Esophagus muscularis mucosa (tissue), 4 donors: ENCODE measurements around the gene SCTR. TPM values are rescaled to one million over a fixed set of nuclear protein-coding genes. Genes with fewer than 3 reads are reported as not detected.

ENCODE experiments used
- DNase-seq: peaks from one replicate; pipeline ENCODE4 v3.0.0-alpha.2; 2017; ENCODE audit errors: extremely low spot score
- H3K27ac ChIP-seq, 4 donors: fragments of 200-600 bp; sonication (generic); replicated peaks in 1 of 4; 1 replicate in 3 of 4; 2 replicates in 1 of 4; pipeline ENCODE4 v1.5.1; 2016 to 2019; ENCODE audit warnings: mild to moderate bottlenecking in 1 of 4
- H3K27me3 ChIP-seq, 4 donors: fragments of 200-600 bp; sonication (generic); one replicate each; pipeline versions ENCODE4 v1.5.1 to v1.6.0; 2016 to 2019
- H3K36me3 ChIP-seq, 4 donors: fragments of 200-600 bp; sonication (generic); one replicate each; pipeline ENCODE4 v1.5.1; 2016 to 2019
- H3K4me1 ChIP-seq, 4 donors: fragments of 200-600 bp; sonication (generic); one replicate each; pipeline ENCODE4 v1.5.1; 2016 to 2019
- H3K4me3 ChIP-seq, 4 donors: fragments of 200-600 bp; sonication (generic); 1 replicate in 2 of 4; 2 replicates in 2 of 4; pipeline ENCODE4 v1.5.1; 2016 to 2019; ENCODE audit warnings: mild to moderate bottlenecking in 4 of 4, moderate library complexity in 1 of 4
- H3K9me3 ChIP-seq, 4 donors: fragments of 200-600 bp; sonication (generic); 1 replicate in 3 of 4; 2 replicates in 1 of 4; pipeline ENCODE4 v1.5.1; 2016 to 2019
- EP300 ChIP-seq: sonication (generic); formaldehyde crosslinking; IDR thresholded peaks from one replicate; pipeline ENCODE4 v1.6.1; 2017; ENCODE audit warnings: antibody characterized with exemption
- POLR2A ChIP-seq: fragments of 450-650 bp; IDR thresholded peaks from one replicate; pipeline ENCODE4 v1.6.1; 2017; ENCODE audit warnings: antibody characterized with exemption, moderate library complexity, mild to moderate bottlenecking, low read depth
- POLR2AphosphoS5 ChIP-seq, 2 donors: sonication (generic); formaldehyde crosslinking; IDR thresholded peaks; one replicate each; pipeline ENCODE4 v1.6.1; 2017; ENCODE audit warnings: antibody characterized with exemption in 2 of 2
- WGBS: methylation state at CpG from one replicate; pipeline ENCODE4 v1.1.5; 2018; 5-methylcytosine and 5-hydroxymethylcytosine counted together
- intact Hi-C: fragments of 100-400 bp; cut with DNase I; formaldehyde crosslinking; loops from one replicate; pipeline ENCODE4 v1.15.1; 2023
- total RNA-seq, 4 donors: library from RNA; depleted of rRNA; stranded (reverse); fragments of >200 nt; gene quantifications; one replicate each; pipeline versions ENCODE4 v1.1.0 to v1.2.1, GENCODE V29; 2016
- TF ChIP-seq, protein P1 (sequence below), 3 experiments: fragments of 200-600 bp in 2 of 3; fragments of 450-650 bp in 1 of 3; sonication (generic) in 2 of 3; IDR thresholded peaks; one replicate each; pipeline ENCODE4 v1.5.1; 2017 to 2019; ENCODE audit warnings: antibody characterized with exemption in 3 of 3, mild to moderate bottlenecking in 2 of 3, moderate library complexity in 1 of 3

The SCTR gene
- total RNA-seq, 4 donors from 2014 or later: not detected

DNA sequence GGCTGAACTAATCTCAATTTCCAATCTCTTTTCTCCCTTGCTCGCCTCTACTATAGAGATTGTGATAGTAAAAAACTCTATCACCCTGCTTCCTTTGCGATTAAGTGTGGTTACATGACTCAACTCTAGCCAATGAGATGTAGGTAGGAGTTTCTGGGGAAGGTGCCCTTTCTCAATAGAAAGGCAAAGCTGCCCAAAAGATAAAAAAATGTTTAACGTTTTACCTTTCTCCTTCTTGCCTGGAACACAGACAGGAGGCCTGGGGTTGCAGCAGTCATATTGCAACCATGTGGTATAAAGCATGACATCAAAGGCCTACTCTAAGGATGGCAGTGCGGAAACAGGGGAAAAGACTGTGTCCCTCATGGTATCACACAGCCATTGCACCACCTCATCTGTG lies 61.1 kb downstream of the SCTR start:
- no peaks in the 10 kb centered on the region for H3K36me3 ChIP-seq
- 78% methylated on average over 4 of the region's 4 CpGs for WGBS
- no peak for DNase-seq
- H3K27me3 ChIP-seq: no peaks in the 10 kb centered on the region
- no peak overlapping the region for H3K4me3 ChIP-seq
- intact Hi-C loops: no loop called here
- H3K4me1 ChIP-seq: peaks cover 0 to 3% (median 1%) of the 10 kb centered on the region in 4 donors
- H3K9me3 ChIP-seq: no peaks in the 10 kb centered on the region
- H3K27ac ChIP-seq: no peak overlapping the region
- TF ChIP-seq EP300: no peak
- TF ChIP-seq, protein P1, sequence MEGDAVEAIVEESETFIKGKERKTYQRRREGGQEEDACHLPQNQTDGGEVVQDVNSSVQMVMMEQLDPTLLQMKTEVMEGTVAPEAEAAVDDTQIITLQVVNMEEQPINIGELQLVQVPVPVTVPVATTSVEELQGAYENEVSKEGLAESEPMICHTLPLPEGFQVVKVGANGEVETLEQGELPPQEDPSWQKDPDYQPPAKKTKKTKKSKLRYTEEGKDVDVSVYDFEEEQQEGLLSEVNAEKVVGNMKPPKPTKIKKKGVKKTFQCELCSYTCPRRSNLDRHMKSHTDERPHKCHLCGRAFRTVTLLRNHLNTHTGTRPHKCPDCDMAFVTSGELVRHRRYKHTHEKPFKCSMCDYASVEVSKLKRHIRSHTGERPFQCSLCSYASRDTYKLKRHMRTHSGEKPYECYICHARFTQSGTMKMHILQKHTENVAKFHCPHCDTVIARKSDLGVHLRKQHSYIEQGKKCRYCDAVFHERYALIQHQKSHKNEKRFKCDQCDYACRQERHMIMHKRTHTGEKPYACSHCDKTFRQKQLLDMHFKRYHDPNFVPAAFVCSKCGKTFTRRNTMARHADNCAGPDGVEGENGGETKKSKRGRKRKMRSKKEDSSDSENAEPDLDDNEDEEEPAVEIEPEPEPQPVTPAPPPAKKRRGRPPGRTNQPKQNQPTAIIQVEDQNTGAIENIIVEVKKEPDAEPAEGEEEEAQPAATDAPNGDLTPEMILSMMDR (IDR thresholded peaks at IDR 0.05): no peak
- TF ChIP-seq POLR2AphosphoS5 (IDR thresholded peaks at IDR 0.05): no peak
- no peak for TF ChIP-seq POLR2A

DNA sequence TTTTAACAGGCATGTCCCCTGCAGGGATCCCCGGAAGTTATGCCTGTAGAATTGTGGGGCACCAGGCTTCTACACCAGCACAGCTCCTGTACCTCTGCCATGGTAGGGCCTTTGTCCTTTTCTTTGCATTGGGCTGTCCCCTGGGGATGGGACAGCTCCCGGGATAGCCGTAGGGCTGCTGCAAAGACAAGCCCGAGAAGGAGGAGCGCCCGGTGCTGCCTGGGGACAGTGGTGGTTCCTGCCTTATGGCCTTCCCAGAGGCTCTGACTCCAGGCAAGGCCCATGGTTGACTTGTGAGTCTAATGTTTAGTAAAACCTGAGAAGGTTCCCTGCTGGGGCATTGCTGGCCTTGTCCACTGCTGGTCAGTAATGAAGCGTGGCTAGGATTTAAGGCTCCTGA lies 61.7 kb downstream of the SCTR start:
- Histone ChIP-seq H3K36me3 (no peaks in the 10 kb centered on the region), H3K27me3 (no peaks in the 10 kb centered on the region), H3K4me1 (no peaks in the 10 kb centered on the region), H3K27ac (no peak overlapping the region), H3K4me3 (no peak overlapping the region), H3K9me3 (no peaks in the 10 kb centered on the region)
- no peak for TF ChIP-seq EP300
- no peak for TF ChIP-seq POLR2A
- DNase-seq: no peak
- intact Hi-C loops: no loop called here
- WGBS: 80% methylated on average over 1 of the region's 7 CpGs

DNA sequence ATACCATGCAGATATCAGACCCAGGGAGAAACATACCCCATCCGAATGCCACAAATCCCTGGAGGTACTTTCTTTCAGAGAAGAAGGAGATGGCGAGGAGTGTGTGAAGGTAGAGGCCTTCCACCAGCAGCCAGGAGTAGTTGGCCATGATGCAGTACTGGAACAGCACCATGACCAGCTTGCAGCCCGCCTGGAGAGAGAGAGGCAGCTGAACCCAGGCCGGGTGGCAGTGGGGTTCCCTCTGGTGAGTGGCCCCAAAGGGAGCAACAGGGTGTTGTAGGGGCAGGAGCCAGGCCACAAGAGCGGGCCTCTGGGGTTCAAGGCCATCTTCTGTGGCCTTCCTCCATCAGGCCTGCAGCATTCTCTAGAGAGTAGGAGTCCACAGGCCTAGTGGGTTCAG lies 62.5 kb downstream of the SCTR start:
- 96% methylated on average over 5 of the region's 5 CpGs for WGBS
- no peaks in the 10 kb centered on the region for H3K27me3 ChIP-seq
- DNase-seq: no peak
- no peak for TF ChIP-seq POLR2AphosphoS5 (IDR thresholded peaks at IDR 0.05)
- TF ChIP-seq POLR2A: no peak
- TF ChIP-seq EP300: no peak
- TF ChIP-seq, protein P1 (IDR thresholded peaks at IDR 0.05): no peak
- H3K4me3 ChIP-seq: no peak overlapping the region
- H3K27ac ChIP-seq: no peak overlapping the region
- intact Hi-C loops: no loop called here
- no peaks in the 10 kb centered on the region for H3K36me3 ChIP-seq
- no peaks in the 10 kb centered on the region for H3K9me3 ChIP-seq
- no peaks in the 10 kb centered on the region for H3K4me1 ChIP-seq

DNA sequence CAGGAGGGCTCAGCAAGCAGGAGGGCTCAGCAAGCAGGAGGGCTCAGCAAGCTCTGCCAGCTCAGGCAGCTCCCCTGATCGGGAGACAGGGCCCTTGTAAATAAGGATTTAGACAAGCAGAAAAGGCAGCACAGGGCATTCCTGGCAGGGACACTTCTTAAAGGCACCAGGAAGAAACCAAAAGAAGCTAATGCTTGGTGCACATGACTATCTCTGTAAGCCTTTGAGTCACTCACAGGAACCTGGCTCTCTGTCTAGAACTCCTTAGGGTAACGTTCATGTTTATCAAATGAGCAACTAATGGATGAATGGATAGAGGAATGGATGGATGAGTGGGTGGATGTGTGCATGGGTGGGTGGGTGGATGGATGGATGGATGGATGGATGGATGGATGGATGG lies 64.2 kb downstream of the SCTR start:
- 60% methylated on average over 2 of the region's 2 CpGs for WGBS
- no peak overlapping the region for H3K27ac ChIP-seq
- no peak overlapping the region for H3K4me3 ChIP-seq
- no peaks in the 10 kb centered on the region for H3K36me3 ChIP-seq
- intact Hi-C loops: no loop called here
- DNase-seq: no peak
- H3K27me3 ChIP-seq: no peaks in the 10 kb centered on the region
- no peaks in the 10 kb centered on the region for H3K9me3 ChIP-seq
- no peaks in the 10 kb centered on the region for H3K4me1 ChIP-seq
- TF ChIP-seq, protein P1 (IDR thresholded peaks at IDR 0.05): no peak
- TF ChIP-seq POLR2AphosphoS5 (IDR thresholded peaks at IDR 0.05) (no peak), EP300 (no peak), POLR2A (no peak)

DNA sequence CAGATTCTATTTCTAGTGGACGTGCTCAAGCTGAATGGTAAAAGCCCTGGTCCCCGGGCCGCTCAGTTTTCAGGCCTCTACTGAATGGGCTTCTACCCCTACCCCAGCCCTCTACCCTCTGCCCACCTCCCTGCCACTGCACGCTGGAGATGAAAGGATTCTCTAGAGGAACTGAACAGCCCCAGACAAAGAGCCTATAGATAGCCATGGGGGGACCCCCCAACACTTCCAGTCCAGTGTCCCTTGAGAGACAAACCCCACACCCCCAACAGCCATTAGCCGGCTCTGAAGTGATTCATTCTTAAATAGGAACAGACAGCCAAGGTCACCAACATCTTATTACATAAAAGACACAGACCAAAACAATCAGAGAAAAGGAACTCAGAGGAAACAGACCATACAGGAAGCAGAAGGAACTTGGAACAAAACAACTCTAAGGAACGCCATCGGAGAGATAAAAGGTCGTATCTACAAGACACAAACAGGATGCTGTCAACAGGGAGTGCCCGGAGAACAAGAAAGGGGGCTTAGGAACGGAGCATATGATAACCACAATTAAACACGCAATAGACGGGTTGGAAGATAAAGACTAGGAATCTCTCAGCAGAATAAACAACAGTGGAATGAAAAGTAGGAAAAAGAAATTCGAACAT lies 69.1 kb downstream of the SCTR start:
- H3K4me3 ChIP-seq: no peak overlapping the region
- H3K4me1 ChIP-seq: no peaks in the 10 kb centered on the region
- DNase-seq: no peak
- TF ChIP-seq POLR2AphosphoS5 (IDR thresholded peaks at IDR 0.05) (no peak), EP300 (no peak), POLR2A (no peak)
- TF ChIP-seq, protein P1 (IDR thresholded peaks at IDR 0.05): no peak
- no peak overlapping the region for H3K27ac ChIP-seq
- intact Hi-C loops: no loop called here
- peaks cover 0 to 33% (median 0%) of the 10 kb centered on the region in 4 donors for H3K27me3 ChIP-seq
- H3K9me3 ChIP-seq: no peaks in the 10 kb centered on the region
- no peaks in the 10 kb centered on the region for H3K36me3 ChIP-seq
- WGBS: 68% methylated on average over 13 of the region's 13 CpGs
